HPDE6-E6E7 (cell line): ENCODE data around the gene SERINC5.

Source experiments
- DNase-seq: peaks from one replicate; pipeline ENCODE4 v3.0.0; 2011; ENCODE audit warnings: missing footprints; ENCODE audit errors: extremely low spot score

Gene SERINC5

DNA sequence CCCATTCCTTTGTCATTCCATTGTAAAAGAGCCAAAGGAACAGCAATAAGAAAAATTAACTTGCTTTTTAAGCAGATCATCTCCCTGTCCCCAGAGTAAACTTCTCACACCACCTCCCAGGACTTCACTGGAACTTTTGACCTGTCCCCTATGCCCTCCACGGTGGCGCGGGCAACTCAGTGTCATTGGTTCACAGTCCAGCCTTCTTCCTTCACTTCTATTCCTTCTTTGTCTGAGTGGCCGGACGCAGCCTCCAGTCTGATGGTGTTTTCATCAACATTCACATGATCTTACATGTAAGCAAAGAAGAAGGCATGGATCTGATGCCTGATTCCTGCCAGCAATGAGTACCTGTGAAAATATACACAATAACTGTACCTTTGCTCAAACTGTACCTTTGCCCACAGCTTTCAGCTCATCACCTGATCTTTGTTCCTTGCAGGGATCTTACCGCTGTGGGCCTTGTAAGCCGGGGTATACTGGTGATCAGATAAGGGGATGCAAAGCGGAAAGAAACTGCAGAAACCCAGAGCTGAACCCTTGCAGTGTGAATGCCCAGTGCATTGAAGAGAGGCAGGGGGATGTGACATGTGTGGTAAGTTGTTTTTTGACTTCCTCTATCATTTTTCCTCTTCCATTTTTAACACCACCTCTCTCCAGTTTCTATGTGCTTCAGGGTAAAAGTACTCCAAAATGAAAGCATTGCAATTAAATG, 188.2 kb downstream of the SERINC5 start:
- DNase-seq, result no peak

DNA sequence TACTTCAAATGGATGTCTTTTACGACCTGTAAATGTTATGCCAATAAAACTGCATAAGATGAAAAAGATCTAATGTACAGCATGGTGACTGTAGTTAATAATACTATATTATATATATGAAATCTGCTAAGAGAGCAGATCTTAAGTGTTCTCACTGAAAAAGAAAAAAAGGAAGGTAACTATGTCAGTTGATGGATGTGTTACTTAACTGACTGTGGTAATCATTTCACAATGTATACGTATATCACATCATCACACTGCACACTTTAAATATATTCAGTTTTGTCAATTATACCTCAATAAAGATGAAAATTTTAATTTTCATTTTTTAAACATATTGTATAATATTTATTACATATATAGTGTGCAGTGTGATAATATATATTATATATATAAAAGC, 188.8 kb downstream of the SERINC5 start:
- no peak for DNase-seq

DNA sequence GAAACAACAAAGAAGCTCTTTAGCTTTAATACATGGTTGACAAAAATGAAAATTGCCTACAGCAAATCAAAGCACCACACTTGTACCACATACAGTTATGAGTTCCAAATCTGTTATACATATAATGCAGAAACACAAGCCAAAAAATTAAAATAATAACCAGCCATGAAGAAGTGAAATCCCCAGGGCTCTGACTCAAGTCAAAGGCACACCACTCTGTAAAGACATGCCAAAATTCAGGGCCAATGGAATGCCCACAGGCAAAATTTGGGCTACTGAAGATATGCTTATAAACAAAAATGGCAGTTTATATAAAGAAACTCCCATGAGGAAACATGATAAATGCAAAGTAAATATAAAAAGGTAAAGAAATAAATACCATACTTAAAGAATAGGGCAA, 191.7 kb downstream of the SERINC5 start:
- DNase-seq, result no peak
